Neural progenitor cell (in vitro differentiated cells): ENCODE data around the gene EYS. TPM values are rescaled to one million over a fixed set of nuclear protein-coding genes. Genes with fewer than 3 reads are reported as not detected.

ENCODE experiments used
- DNase-seq: peaks from one replicate; pipeline ENCODE4 v3.0.0-alpha.2; 2016; ENCODE audit warnings: low spot score
- H2AFZ ChIP-seq: fragments of 200-600 bp; sonication (generic); replicated peaks from 2 replicates; pipeline ENCODE4 v1.6.1; 2016; ENCODE audit warnings: antibody characterized with exemption
- H3F3A ChIP-seq: fragments of 200-600 bp; sonication (generic); 2 replicates; pipeline ENCODE4 v1.6.1; 2016; ENCODE audit warnings: antibody characterized with exemption, low read depth
- H3K27ac ChIP-seq: fragments of 200-600 bp; sonication (generic); 2 replicates; pipeline ENCODE4 v1.5.1; 2016; ENCODE audit warnings: mild to moderate bottlenecking
- H3K27me3 ChIP-seq: fragments of 200-600 bp; sonication (generic); 2 replicates; pipeline ENCODE4 v1.6.1; 2016; ENCODE audit warnings: mild to moderate bottlenecking, moderate library complexity
- H3K36me3 ChIP-seq: fragments of 200-600 bp; sonication (generic); 2 replicates; pipeline ENCODE4 v1.5.1; 2016
- H3K4me1 ChIP-seq: fragments of 200-600 bp; sonication (generic); 2 replicates; pipeline ENCODE4 v1.6.1; 2016; ENCODE audit warnings: mixed run types
- H3K4me2 ChIP-seq: fragments of 200-600 bp; sonication (generic); 2 replicates; pipeline ENCODE4 v1.6.1; 2016
- H3K4me3 ChIP-seq: fragments of 200-600 bp; sonication (generic); 2 replicates; pipeline ENCODE4 v1.5.1; 2016
- H3K79me2 ChIP-seq: fragments of 200-600 bp; sonication (generic); 2 replicates; pipeline ENCODE4 v1.6.1; 2016; ENCODE audit warnings: low read depth
- H3K9ac ChIP-seq: fragments of 200-600 bp; sonication (generic); 2 replicates; pipeline ENCODE4 v1.6.1; 2016
- H3K9me3 ChIP-seq: fragments of 200-600 bp; sonication (generic); 2 replicates; pipeline ENCODE4 v1.5.1; 2016; ENCODE audit warnings: low read depth
- H4K20me1 ChIP-seq: fragments of 200-600 bp; sonication (generic); 2 replicates; pipeline ENCODE4 v1.6.1; 2016; ENCODE audit warnings: low read depth
- H3K27ac Mint-ChIP-seq: 3 replicates; pipeline ENCODE4 v1.8.0; 2021; ENCODE audit warnings: mixed read lengths
- H3K27me3 Mint-ChIP-seq: 2 replicates; pipeline ENCODE4 v1.8.0; 2022; ENCODE audit warnings: low read depth, mild to moderate bottlenecking, inconsistent platforms, moderate library complexity, mixed read lengths; ENCODE audit not compliant: insufficient read depth
- H3K36me3 Mint-ChIP-seq: 3 replicates; pipeline ENCODE4 v1.8.0; 2021; ENCODE audit warnings: mixed read lengths
- H3K4me1 Mint-ChIP-seq: 3 replicates; pipeline ENCODE4 v1.8.0; 2021; ENCODE audit warnings: mixed read lengths
- H3K4me3 Mint-ChIP-seq: 3 replicates; pipeline ENCODE4 v1.8.0; 2021; ENCODE audit warnings: mild to moderate bottlenecking, moderate library complexity, mixed read lengths
- H3K9me3 Mint-ChIP-seq: 3 replicates; pipeline ENCODE4 v1.8.0; 2020; ENCODE audit warnings: mixed read lengths
- EZH2 ChIP-seq: fragments of 200-600 bp; sonication (generic); IDR thresholded peaks from 2 replicates; pipeline ENCODE4 v1.6.1; 2017; ENCODE audit warnings: antibody characterized with exemption, mild to moderate bottlenecking, moderate library complexity
- EZH2phosphoT487 ChIP-seq: fragments of 200-600 bp; sonication (generic); IDR thresholded peaks from 2 replicates; pipeline ENCODE4 v1.6.1; 2017; ENCODE audit warnings: antibody characterized with exemption
- total RNA-seq: library from RNA; depleted of rRNA; stranded (reverse); fragments of >200 nt; gene quantifications from 2 replicates; pipeline ENCODE4 v1.2.3, GENCODE V29; 2015; ENCODE audit warnings: low replicate concordance
- TF ChIP-seq, protein P1 (sequence below): fragments of 200-600 bp; sonication (generic); IDR thresholded peaks from 2 replicates; pipeline ENCODE4 v1.5.1; 2017; ENCODE audit warnings: antibody characterized with exemption, mild to moderate bottlenecking

EYS gene
- total RNA-seq, 1 donor from 2014 or later: not detected

DNA sequence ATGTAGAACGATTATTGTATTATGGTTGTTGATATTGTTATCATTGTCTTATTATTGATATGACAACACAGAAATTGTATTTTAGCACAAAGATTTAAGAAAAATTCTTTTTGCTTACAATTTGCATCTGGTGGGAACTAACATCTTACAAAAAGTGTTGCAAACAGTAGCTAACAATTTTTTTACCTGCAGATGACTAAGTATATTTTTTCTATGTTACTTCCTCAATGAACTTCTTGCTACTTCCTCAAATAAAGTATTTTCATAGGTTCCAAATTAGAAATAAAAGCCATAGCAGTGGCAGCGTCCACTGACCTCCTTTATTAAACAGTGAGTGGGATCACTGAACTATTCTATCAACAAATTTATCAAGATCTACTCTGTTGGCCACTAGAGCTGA, 1224.4 kb downstream of the EYS start:
- Histone ChIP-seq H3K4me2 (no peak overlapping the region), H3K27ac (no peak overlapping the region), H3K36me3 (no peaks in the 10 kb centered on the region), H3K4me3 (no peak overlapping the region), H3K27me3 (no peaks in the 10 kb centered on the region), H3K9ac (no peak overlapping the region), H3F3A (no peaks in the 10 kb centered on the region), H3K4me1 (peaks cover 6% of the 10 kb centered on the region), H3K9me3 (no peaks in the 10 kb centered on the region), H3K79me2 (no peaks in the 10 kb centered on the region), H2AFZ (no peak overlapping the region), H4K20me1 (no peaks in the 10 kb centered on the region)
- H3K27ac Mint-ChIP-seq: no peak overlapping the region
- TF ChIP-seq EZH2 (no peak), EZH2phosphoT487 (no peak)
- TF ChIP-seq, protein P1, sequence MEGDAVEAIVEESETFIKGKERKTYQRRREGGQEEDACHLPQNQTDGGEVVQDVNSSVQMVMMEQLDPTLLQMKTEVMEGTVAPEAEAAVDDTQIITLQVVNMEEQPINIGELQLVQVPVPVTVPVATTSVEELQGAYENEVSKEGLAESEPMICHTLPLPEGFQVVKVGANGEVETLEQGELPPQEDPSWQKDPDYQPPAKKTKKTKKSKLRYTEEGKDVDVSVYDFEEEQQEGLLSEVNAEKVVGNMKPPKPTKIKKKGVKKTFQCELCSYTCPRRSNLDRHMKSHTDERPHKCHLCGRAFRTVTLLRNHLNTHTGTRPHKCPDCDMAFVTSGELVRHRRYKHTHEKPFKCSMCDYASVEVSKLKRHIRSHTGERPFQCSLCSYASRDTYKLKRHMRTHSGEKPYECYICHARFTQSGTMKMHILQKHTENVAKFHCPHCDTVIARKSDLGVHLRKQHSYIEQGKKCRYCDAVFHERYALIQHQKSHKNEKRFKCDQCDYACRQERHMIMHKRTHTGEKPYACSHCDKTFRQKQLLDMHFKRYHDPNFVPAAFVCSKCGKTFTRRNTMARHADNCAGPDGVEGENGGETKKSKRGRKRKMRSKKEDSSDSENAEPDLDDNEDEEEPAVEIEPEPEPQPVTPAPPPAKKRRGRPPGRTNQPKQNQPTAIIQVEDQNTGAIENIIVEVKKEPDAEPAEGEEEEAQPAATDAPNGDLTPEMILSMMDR: no peak
- DNase-seq: no peak
- no peaks in the 10 kb centered on the region for H3K9me3 Mint-ChIP-seq
- H3K4me1 Mint-ChIP-seq: no peaks in the 10 kb centered on the region
- no peak overlapping the region for H3K4me3 Mint-ChIP-seq
- H3K36me3 Mint-ChIP-seq: no peaks in the 10 kb centered on the region
- no peaks in the 10 kb centered on the region for H3K27me3 Mint-ChIP-seq

DNA sequence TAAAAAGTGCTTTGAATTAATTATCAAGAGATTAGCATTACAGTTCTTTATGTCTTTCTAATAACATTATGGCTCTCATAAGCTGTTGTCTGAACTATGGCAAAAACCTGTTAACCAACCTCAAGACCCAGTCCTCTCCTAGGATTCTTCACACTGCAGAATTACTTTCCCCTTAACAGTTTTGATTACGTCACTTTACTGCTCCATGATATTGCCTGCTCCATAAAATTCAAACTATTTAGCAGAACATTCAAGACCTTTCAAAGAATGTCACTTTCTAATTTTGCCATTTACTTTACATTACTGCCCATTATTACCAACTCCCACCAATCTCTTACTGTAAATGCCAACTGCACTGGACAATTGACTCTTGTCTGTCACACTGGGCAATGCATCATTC, 1227.9 kb downstream of the EYS start:
- Histone ChIP-seq H3K4me1 (peaks cover 7% of the 10 kb centered on the region), H3K9me3 (no peaks in the 10 kb centered on the region), H3K27ac (no peak overlapping the region), H3K9ac (no peak overlapping the region), H3K4me3 (no peak overlapping the region), H4K20me1 (no peaks in the 10 kb centered on the region), H3F3A (no peaks in the 10 kb centered on the region), H3K36me3 (no peaks in the 10 kb centered on the region), H3K79me2 (no peaks in the 10 kb centered on the region), H3K4me2 (no peak overlapping the region), H2AFZ (no peak overlapping the region), H3K27me3 (no peaks in the 10 kb centered on the region)
- Mint-ChIP-seq H3K4me3 (no peak overlapping the region), H3K27me3 (no peaks in the 10 kb centered on the region), H3K36me3 (no peaks in the 10 kb centered on the region), H3K9me3 (no peaks in the 10 kb centered on the region), H3K27ac (no peak overlapping the region), H3K4me1 (no peaks in the 10 kb centered on the region)
- TF ChIP-seq, protein P1: no peak
- DNase-seq: no peak

DNA sequence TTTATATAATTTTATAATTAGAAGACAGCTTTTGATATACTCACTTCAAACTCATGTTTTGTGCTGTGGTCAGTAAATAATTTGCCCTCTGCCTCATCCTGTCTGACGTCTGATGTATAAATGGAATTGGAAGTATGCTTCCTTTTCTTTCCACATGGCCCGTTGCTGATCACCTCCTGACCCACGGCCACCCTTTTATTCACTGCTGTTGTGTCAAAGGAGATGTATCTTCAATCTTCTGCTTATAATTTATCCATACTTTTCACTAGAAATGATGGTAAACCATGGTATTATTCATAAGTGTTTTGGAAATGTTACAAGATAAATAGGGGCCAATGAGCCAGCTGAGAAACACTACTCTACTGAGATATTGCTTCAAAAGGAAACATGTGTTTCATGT, 1229.6 kb downstream of the EYS start:
- Histone ChIP-seq H3K4me3 (no peak overlapping the region), H3F3A (no peaks in the 10 kb centered on the region), H3K4me2 (no peak overlapping the region), H3K27ac (no peak overlapping the region), H3K4me1 (peaks cover 7% of the 10 kb centered on the region), H3K9ac (no peak overlapping the region), H4K20me1 (no peaks in the 10 kb centered on the region), H3K27me3 (no peaks in the 10 kb centered on the region), H3K9me3 (no peaks in the 10 kb centered on the region), H2AFZ (no peak overlapping the region), H3K79me2 (no peaks in the 10 kb centered on the region), H3K36me3 (no peaks in the 10 kb centered on the region)
- TF ChIP-seq EZH2: no peak
- TF ChIP-seq, protein P1: no peak
- no peak for TF ChIP-seq EZH2phosphoT487
- Mint-ChIP-seq H3K27ac (no peak overlapping the region), H3K4me1 (no peaks in the 10 kb centered on the region), H3K9me3 (no peaks in the 10 kb centered on the region), H3K36me3 (no peaks in the 10 kb centered on the region), H3K27me3 (no peaks in the 10 kb centered on the region), H3K4me3 (no peak overlapping the region)
- no peak for DNase-seq

DNA sequence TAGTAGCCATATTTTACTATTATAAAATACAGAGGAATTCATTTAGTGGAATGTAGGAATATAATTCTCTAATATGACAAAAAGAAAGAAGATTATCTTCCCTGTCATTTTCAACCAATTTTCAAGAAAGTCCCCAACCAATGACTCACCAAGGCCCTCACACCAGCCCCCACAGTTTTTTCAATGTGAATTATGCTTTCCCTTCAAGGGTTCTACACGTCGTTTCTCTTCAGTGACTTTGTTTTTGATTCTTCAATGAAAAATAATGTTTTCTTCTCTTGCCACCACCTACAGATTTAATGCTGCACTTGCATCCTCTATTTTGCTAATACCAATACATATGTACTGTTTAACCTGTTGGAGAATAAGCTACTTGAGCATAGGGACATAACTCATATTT, 1230.1 kb downstream of the EYS start:
- no peaks in the 10 kb centered on the region for H3K36me3 ChIP-seq
- no peaks in the 10 kb centered on the region for H3K27me3 ChIP-seq
- no peak for DNase-seq
- TF ChIP-seq EZH2phosphoT487 (no peak), EZH2 (no peak)
- TF ChIP-seq, protein P1: no peak
- no peaks in the 10 kb centered on the region for H3F3A ChIP-seq
- no peak overlapping the region for H3K4me2 ChIP-seq
- H3K79me2 ChIP-seq: no peaks in the 10 kb centered on the region
- no peaks in the 10 kb centered on the region for H3K36me3 Mint-ChIP-seq
- H2AFZ ChIP-seq: no peak overlapping the region
- H3K27ac ChIP-seq: no peak overlapping the region
- no peaks in the 10 kb centered on the region for H4K20me1 ChIP-seq
- no peaks in the 10 kb centered on the region for H3K9me3 Mint-ChIP-seq
- H3K27ac Mint-ChIP-seq: no peak overlapping the region
- H3K4me1 ChIP-seq: peaks cover 7% of the 10 kb centered on the region
- H3K4me1 Mint-ChIP-seq: no peaks in the 10 kb centered on the region
- no peaks in the 10 kb centered on the region for H3K27me3 Mint-ChIP-seq
- no peak overlapping the region for H3K4me3 Mint-ChIP-seq
- no peak overlapping the region for H3K4me3 ChIP-seq
- H3K9me3 ChIP-seq: no peaks in the 10 kb centered on the region
- H3K9ac ChIP-seq: no peak overlapping the region
